Fibroblast of villous mesenchyme (primary cell): ENCODE measurements around the gene ADAMTS2. TPM values are rescaled to one million over a fixed set of nuclear protein-coding genes. Genes with fewer than 3 reads are reported as not detected.

ENCODE experiments used
- DNase-seq: peaks from one replicate; pipeline ENCODE4 v3.0.0-alpha.2; 2010; ENCODE audit warnings: low read depth
- H3K4me3 ChIP-seq: 2 replicates; pipeline ENCODE4 v1.5.1; 2011; ENCODE audit warnings: low read depth, mild to moderate bottlenecking, low read length
- total RNA-seq: library from RNA; depleted of rRNA; stranded (reverse); fragments of >200 nt; gene quantifications from 2 replicates; pipeline ENCODE4 v1.2.3, GENCODE V29; 2012
- TF ChIP-seq, protein P1 (sequence below): IDR thresholded peaks from 2 replicates; pipeline ENCODE4 v1.5.1; 2012; ENCODE audit warnings: low read depth, mild to moderate bottlenecking, low read length; ENCODE audit not compliant: insufficient read depth

ADAMTS2 gene
- total RNA-seq, 1 donor = 30.2 TPM

DNA sequence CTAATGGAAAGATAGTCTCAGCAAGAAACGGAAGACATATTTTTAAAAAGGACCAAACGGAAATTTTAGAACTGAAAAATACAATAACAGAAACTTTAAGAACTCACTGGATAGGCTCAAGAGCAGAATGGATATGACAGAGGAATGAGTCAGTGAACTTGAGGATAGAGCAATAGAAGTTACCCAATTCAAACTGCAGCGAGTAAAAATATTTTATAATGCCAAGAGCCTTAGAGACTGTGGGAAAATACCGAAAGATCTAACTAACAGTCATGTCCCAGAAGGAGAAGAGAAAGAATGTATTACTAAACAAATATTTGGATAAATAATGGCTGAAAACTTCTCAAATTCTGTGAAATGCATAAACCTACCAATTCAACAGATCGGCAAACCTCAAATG lies 40.8 kb downstream of the ADAMTS2 start:
- TF ChIP-seq, protein P1, sequence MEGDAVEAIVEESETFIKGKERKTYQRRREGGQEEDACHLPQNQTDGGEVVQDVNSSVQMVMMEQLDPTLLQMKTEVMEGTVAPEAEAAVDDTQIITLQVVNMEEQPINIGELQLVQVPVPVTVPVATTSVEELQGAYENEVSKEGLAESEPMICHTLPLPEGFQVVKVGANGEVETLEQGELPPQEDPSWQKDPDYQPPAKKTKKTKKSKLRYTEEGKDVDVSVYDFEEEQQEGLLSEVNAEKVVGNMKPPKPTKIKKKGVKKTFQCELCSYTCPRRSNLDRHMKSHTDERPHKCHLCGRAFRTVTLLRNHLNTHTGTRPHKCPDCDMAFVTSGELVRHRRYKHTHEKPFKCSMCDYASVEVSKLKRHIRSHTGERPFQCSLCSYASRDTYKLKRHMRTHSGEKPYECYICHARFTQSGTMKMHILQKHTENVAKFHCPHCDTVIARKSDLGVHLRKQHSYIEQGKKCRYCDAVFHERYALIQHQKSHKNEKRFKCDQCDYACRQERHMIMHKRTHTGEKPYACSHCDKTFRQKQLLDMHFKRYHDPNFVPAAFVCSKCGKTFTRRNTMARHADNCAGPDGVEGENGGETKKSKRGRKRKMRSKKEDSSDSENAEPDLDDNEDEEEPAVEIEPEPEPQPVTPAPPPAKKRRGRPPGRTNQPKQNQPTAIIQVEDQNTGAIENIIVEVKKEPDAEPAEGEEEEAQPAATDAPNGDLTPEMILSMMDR = no peak
- peak; percentile 93 for DNase-seq
- H3K4me3 ChIP-seq = no peak overlapping the region

DNA sequence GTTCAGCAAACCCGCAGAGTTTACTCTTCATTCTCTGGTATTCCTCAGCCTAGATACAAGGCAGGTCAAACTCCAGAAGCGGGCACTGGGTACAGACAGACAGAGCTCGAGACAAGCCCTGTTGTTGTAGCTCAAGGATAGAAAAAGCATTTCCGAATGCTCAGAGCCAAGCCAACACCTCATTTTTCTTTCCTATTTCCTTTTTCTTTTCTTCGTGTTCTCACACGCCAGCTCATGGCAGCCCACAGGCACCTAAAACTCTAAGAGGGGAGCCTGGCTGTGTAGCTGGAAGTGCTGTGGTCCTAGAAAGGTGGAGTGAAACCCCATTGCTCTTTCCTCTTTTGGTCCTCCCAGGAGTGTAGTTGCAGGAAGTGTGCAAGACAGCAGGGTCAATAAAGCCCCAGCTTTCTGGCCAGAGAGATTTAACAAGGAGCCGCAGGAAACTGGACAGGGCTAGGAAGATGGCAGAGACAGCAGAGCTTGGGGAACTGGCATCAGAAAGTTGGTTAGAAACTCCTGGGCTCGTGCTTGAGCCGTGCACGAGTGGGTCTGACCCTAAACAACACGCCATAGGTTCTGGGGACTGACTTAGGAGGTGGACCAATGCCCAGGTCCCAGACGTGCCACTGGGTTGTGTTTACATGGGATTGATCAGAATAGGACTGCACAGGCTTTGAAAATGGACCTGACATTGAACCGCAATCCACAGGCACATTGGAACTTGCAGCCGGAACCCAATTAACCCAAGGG lies 41.6 kb downstream of the ADAMTS2 start:
- DNase-seq = no peak
- H3K4me3 ChIP-seq = no peak overlapping the region
- TF ChIP-seq, protein P1 = no peak

DNA sequence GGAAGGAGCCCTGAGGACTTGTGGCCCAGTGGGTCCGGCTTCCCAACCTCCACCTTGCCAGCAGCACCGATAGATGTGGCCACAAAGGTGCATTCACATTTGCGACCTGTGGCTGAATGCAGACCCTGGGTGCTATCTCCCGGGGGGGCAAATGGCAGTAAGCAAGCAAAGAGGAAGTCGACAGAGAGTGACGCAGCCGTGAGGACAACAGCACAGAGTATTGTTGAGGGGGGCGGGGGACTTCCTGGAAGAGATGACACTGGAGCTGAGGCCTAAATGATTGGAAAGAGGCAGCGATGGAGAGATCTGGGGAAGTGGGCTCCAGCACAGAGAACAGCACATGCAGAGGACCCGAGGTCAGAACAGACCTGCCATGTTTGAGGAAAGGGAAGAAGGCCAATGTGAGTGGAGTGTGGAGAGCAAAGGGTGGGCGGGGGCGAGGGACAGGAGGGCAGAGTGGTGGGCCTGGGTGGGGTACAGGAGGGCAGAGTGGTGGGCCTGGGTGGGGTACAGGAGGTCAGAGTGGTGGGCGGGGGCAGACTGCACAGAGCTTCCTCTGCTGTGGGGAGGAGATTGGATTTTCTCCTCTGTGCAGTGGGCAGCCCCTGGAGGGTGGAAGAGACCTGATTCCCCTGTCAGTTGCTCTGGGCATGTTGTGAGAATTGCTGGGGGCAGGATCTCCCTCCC lies 42.6 kb downstream of the ADAMTS2 start:
- no peak for DNase-seq
- H3K4me3 ChIP-seq = no peak overlapping the region
- TF ChIP-seq, protein P1 = no peak

DNA sequence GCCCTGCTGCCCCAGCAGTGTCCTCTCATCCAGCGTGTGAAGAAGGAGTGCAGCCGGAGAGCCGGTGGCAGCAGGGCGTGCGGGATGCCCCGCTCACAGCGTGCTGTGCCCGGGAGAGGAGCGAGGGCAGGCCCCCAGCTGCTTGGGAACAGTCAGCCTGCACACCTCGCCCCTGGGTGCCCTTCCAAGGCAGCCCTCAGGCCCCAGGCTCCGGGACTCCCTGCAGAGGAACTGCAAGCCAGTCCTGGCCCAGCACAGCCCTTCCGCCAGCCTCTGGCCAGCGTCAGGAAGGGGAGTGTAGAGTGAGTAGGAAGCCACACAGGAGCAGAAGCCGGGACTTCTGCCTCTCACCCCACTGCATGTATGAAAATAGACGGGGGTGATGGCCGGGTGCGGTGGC lies 43.5 kb downstream of the ADAMTS2 start:
- TF ChIP-seq, protein P1 = no peak
- H3K4me3 ChIP-seq = no peak overlapping the region
- DNase-seq = no peak

DNA sequence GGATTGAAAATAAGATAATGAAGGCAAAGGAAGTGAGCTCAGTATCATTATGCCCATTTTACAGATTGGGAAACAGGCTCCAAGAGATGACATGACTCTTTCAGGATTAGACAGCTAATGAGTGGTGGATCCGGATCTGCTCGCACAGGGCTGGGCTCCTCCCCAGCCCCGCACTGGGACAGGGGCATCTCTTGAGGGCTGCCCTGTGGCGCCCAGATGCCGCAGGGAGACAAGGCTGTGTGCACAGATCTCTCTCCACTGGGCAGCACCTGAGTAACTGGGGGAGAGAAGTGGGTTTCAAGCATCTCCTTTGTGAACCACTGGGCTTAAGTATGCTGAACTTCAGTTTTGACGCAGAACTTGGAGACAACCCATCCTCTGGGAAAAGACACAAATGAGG lies 43.9 kb downstream of the ADAMTS2 start:
- DNase-seq = no peak

DNA sequence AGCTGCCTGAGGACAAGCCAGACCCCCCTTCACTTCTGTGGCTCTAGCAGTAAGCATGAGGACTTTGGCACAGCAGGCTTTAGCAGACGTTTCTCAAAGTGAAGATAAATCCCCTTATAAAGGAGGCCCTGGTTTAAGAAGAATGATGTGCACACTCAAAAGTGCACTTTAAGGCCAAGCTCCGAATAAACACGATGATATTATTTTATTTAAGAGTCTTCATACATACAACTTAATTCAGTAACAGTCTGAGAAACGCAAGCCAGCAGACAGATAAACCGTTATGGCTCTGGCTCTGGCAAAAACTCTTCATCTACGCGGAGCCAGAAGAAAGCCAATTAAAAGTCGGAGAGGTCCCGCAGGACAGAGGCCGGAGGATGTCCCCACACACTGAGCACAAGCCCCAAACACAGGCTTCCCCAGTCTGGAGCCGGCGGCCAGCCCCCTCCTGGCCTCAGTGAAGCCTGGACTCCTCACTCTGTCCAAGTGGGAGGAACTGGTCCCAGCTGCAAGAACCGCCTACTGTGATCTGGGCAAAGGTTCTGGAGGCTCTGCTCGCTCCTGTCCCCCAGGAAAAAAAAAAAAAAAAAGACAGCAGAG lies 44.6 kb downstream of the ADAMTS2 start:
- DNase-seq = peak; percentile 46
- H3K4me3 ChIP-seq = no peak overlapping the region
- TF ChIP-seq, protein P1 = no peak

More for the DNA sequence above, 43.9 kb downstream of the ADAMTS2 start:
- TF ChIP-seq, protein P1 = no peak
- no peak overlapping the region for H3K4me3 ChIP-seq
